ENCODE results near the gene KHDC1. TPM values are rescaled to one million over a fixed set of nuclear protein-coding genes. Genes with fewer than 3 reads are reported as not detected.
"Not testable (repeated sequence)": the region's sequence is repeated elsewhere in the genome, so short reads cannot be mapped to it uniquely, and the experiment has no call there.

KHDC1 gene
- total and polyA plus RNA-seq, 7 donors: 0.05 to 2.2 (median 0.57) TPM; not detected in 1

DNA sequence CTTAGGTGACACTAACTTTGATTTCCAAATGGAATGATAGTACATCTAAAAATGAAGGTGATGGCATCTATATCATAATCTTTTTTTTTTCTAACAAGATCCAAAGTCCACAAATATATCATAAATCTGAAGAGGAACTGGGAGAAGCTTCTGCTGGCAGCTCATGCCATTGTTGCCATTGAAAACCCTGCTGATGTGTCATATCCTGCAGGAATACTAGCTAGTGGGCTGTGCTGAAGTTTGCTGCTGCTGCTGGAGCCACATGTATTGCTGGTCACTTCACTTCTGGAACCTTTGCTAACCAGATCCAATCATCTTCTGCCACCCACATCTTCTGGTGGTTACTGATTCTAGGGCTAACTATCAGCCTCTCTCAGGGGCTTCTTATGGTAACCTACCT lies 27.4 kb upstream of the KHDC1 start:
- TF ChIP-seq, protein P1, sequence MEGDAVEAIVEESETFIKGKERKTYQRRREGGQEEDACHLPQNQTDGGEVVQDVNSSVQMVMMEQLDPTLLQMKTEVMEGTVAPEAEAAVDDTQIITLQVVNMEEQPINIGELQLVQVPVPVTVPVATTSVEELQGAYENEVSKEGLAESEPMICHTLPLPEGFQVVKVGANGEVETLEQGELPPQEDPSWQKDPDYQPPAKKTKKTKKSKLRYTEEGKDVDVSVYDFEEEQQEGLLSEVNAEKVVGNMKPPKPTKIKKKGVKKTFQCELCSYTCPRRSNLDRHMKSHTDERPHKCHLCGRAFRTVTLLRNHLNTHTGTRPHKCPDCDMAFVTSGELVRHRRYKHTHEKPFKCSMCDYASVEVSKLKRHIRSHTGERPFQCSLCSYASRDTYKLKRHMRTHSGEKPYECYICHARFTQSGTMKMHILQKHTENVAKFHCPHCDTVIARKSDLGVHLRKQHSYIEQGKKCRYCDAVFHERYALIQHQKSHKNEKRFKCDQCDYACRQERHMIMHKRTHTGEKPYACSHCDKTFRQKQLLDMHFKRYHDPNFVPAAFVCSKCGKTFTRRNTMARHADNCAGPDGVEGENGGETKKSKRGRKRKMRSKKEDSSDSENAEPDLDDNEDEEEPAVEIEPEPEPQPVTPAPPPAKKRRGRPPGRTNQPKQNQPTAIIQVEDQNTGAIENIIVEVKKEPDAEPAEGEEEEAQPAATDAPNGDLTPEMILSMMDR (IDR thresholded peaks at IDR 0.05): no peak
- no peaks in the 10 kb centered on the region for H3K36me3 ChIP-seq (ENCODE audit: insufficient read depth in 1 of 2, low read depth in 1 of 2)
- no peak overlapping the region for H3K27ac ChIP-seq
- no peaks in the 10 kb centered on the region for H3K27me3 ChIP-seq (ENCODE audit: insufficient read depth in 3 of 3, low read length in 2 of 3)
- intact Hi-C loops (cut with DNase I): no loop called here
- no peaks in the 10 kb centered on the region for H3K4me1 ChIP-seq
- no peak overlapping the region for H3K4me3 ChIP-seq
- ATAC-seq: no peak
- DNase-seq: no peak
- H3K9me3 ChIP-seq: no peaks in the 10 kb centered on the region

DNA sequence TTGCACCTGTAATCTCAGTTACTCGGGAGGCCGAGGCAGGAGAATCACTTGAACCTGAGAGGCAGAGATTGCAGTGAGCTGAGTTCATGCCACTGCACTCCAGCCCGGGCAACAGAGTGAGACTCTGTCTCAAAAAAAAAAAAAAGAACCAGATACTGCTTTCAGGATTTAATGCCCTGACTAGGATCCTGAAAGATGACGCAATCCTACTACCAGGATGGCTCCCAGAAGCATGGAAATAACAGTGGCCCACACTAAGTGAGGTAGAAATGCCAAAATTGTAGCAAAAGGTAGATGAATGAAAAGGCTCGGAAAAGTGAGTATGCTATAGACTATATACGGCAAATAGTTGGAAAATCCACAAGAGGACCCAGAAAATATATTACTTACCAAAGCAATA lies 23.8 kb upstream of the KHDC1 start:
- no peaks in the 10 kb centered on the region for H3K36me3 ChIP-seq (ENCODE audit: insufficient read depth in 1 of 2, low read depth in 1 of 2)
- DNase-seq (no peak), ATAC-seq (no peak)
- H3K4me1 ChIP-seq: no peaks in the 10 kb centered on the region
- 90 to 93% (median 91%) methylated on average over 6 of the region's 6 CpGs for WGBS, 3 donors
- TF ChIP-seq, protein P1 (IDR thresholded peaks at IDR 0.05): no peak
- no peaks in the 10 kb centered on the region for H3K27me3 ChIP-seq (ENCODE audit: insufficient read depth in 3 of 3, low read length in 2 of 3)
- intact Hi-C loops (cut with DNase I): loop anchor here in 1 of 2 donors (5.0 kb wide), 1 partner anchor 41 kb away; no protein-coding TSS in a partner anchor
- H3K4me3 ChIP-seq: no peak overlapping the region
- H3K27ac ChIP-seq: no peak overlapping the region
- H3K9me3 ChIP-seq: no peaks in the 10 kb centered on the region

DNA sequence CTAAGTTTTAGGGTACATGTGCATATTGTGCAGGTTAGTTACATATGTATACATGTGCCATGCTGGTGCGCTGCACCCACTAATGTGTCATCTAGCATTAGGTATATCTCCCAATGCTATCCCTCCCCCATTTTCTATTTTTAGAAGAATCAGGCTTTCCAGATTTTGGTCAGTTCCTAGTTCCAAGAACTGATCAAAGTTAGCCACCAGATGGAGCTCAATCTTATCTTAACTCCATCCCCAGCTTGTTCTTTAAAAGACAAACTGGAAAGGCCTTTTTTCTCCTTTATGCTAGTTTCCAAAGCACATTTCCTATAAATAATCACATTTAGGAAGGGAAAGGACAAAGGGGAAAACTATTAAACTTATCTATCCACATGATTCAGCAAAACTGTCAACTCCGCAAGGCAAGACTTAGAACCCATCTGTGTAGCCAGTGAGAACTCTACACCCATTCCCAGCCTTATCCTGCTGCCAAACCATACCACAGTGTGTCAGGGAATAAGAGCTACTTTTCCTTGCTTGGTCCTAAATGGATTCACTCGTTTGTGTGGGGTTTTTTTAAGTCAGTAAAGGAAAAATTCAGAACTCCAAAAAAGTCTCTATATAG lies 22.8 kb upstream of the KHDC1 start:
- no peaks in the 10 kb centered on the region for H3K9me3 ChIP-seq
- H3K27me3 ChIP-seq (ENCODE audit: insufficient read depth in 3 of 3, low read length in 2 of 3): no peaks in the 10 kb centered on the region
- intact Hi-C loops (cut with DNase I): loop anchor here in 1 of 2 donors (5.0 kb wide), 1 partner anchor 42 kb away; no protein-coding TSS in a partner anchor
- no peak for ATAC-seq
- H3K4me3 ChIP-seq: no peak overlapping the region
- 48 to 62% (median 53%) methylated on average over 3 of the region's 3 CpGs for WGBS, 3 donors
- TF ChIP-seq, protein P1 (IDR thresholded peaks at IDR 0.05): peak; percentile 32
- H3K27ac ChIP-seq: no peak overlapping the region
- no peaks in the 10 kb centered on the region for H3K36me3 ChIP-seq (ENCODE audit: insufficient read depth in 1 of 2, low read depth in 1 of 2)
- no peaks in the 10 kb centered on the region for H3K4me1 ChIP-seq
- DNase-seq: no peak

DNA sequence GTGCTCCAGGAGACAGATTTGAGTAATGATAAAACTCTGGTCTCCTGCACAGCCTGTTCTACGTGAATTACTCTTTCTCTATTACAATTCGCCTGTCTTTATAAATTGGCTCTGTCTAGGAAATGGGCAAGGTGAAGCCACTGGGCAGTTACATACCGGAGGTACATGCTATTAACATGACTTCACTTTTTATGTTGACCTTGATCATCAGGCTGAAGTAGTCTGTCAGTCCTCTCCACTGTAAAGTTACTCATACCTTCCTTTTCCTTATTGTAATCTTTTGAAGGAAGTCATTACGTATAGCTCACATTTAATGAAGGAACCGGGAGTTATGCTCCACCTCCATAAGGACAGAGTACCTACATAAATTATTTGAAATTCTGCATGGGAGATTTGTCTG lies 19.9 kb upstream of the KHDC1 start:
- Histone ChIP-seq H3K4me3 (no peak overlapping the region), H3K27ac (no peak overlapping the region), H3K4me1 (no peaks in the 10 kb centered on the region), H3K36me3 (ENCODE audit: insufficient read depth in 1 of 2, low read depth in 1 of 2) (no peaks in the 10 kb centered on the region), H3K9me3 (no peaks in the 10 kb centered on the region), H3K27me3 (ENCODE audit: insufficient read depth in 3 of 3, low read length in 2 of 3) (no peaks in the 10 kb centered on the region)
- DNase-seq (no peak), ATAC-seq (no peak)
- intact Hi-C loops (cut with DNase I): no loop called here
- 74 to 78% (median 76%) methylated on average over 5 of the region's 5 CpGs for WGBS, 3 donors
- TF ChIP-seq, protein P1 (IDR thresholded peaks at IDR 0.05): no peak

DNA sequence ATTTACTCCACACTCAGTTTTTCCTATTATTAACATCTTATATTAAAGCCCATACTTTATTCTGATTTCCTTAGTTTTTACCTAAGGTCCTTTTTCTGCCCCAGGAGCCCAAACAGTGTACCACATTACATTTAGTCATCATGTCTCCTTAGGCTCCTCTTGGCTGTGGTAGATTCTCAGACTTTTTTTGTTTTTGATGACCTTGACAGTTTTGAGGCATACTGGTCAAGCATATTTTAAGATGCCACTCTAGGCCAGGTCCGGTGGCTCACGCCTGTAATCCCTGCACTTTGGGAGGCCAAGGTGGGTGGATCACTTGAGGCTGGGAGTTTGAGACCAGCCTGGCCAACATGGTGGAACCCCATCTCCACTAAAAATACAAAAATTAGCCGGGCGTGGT lies 18.7 kb upstream of the KHDC1 start:
- DNase-seq; H3K27ac ChIP-seq; H3K4me1 ChIP-seq; ATAC-seq; intact Hi-C loops (cut with DNase I); H3K36me3 ChIP-seq (ENCODE audit: insufficient read depth in 1 of 2, low read depth in 1 of 2); H3K9me3 ChIP-seq; H3K27me3 ChIP-seq (ENCODE audit: insufficient read depth in 3 of 3, low read length in 2 of 3); H3K4me3 ChIP-seq: not testable (repeated sequence)
- 98 to 100% (median 98%) methylated on average over 4 of the region's 4 CpGs for WGBS, 3 donors

DNA sequence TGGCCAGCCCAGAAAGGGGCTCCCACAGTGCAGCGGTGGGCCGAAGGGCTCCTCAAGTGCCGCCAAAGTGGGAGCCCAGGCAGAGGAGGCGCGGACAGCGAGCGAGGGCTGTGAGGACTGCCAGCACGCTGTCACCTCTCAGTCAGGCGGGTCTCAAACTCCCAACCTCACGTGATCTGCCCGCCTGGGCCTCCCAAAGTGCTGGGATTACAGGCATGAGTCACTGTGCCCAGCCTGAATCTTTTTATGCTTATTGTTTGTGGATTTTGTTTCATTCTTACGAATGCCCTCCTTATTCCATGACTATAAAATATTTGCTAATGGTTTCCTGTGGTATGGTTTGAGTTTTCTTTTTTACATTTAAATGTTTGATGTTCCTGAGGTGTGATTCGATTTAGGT lies 6.3 kb upstream of the KHDC1 start:
- H3K27me3 ChIP-seq (ENCODE audit: insufficient read depth in 3 of 3, low read length in 2 of 3); ATAC-seq; H3K4me1 ChIP-seq; H3K27ac ChIP-seq; intact Hi-C loops (cut with DNase I); H3K36me3 ChIP-seq (ENCODE audit: insufficient read depth in 1 of 2, low read depth in 1 of 2); H3K9me3 ChIP-seq; DNase-seq; H3K4me3 ChIP-seq: not testable (repeated sequence)
- WGBS, 3 donors: 95 to 97% (median 96%) methylated on average over 11 to 13 of the region's 13 CpGs

DNA sequence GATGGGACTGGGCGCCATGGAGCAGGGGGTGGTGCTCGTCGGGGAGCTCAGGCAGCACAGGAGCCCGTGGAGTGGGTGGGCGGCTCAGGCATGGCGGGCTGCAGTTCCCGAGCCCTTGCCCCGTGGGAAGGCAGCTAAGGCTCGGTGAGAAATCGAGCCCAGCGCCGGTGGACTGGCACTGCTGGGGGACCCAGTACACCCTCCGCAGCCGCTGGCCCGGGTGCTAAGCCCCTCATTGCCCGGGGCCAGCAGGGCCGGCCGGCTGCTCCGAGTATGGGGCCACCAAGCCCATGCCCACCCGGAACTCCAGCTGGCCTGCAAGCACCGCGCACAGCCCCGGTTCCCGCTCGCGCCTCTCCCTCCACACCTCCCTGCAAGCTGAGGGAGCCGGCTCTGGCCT lies 5.9 kb upstream of the KHDC1 start:
- H3K27ac ChIP-seq; H3K36me3 ChIP-seq (ENCODE audit: insufficient read depth in 1 of 2, low read depth in 1 of 2); H3K9me3 ChIP-seq; H3K4me1 ChIP-seq; intact Hi-C loops (cut with DNase I); H3K4me3 ChIP-seq; ATAC-seq; DNase-seq; H3K27me3 ChIP-seq (ENCODE audit: insufficient read depth in 3 of 3, low read length in 2 of 3): not testable (repeated sequence)
- 93 to 97% (median 95%) methylated on average over 11 to 25 of the region's 27 CpGs for WGBS, 3 donors
